ENCODE data around the gene ZNF827.

Gene ZNF827

GRCh38 chr4:145763399-145763798, 175.2 kb downstream of the ZNF827 start:
- in situ Hi-C loops (cut with HindIII; ENCODE audit: low sequenced_read_pairs), result no loop called here

DNA sequence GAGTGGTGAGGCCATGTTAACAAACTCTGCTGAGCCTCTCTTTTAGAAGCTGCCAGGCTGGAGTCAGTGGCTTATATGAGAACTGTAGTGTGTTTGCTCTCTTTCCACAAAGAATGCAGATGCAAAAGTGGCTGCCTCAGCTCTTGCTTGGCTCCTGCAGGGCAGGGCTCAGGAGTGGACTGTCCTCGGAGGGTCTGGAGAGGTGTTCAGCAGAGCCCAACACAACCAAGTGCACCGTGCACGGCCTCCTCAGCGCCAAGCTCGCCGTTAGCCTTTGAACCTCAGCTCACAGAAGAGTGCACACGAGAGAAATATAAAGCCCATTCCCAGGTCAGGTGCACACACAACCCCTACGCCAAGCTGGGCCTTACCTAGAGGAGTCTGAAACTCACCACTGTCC, 175.9 kb downstream of the ZNF827 start:
- in situ Hi-C loops (cut with HindIII; ENCODE audit: low sequenced_read_pairs), result no loop called here

DNA sequence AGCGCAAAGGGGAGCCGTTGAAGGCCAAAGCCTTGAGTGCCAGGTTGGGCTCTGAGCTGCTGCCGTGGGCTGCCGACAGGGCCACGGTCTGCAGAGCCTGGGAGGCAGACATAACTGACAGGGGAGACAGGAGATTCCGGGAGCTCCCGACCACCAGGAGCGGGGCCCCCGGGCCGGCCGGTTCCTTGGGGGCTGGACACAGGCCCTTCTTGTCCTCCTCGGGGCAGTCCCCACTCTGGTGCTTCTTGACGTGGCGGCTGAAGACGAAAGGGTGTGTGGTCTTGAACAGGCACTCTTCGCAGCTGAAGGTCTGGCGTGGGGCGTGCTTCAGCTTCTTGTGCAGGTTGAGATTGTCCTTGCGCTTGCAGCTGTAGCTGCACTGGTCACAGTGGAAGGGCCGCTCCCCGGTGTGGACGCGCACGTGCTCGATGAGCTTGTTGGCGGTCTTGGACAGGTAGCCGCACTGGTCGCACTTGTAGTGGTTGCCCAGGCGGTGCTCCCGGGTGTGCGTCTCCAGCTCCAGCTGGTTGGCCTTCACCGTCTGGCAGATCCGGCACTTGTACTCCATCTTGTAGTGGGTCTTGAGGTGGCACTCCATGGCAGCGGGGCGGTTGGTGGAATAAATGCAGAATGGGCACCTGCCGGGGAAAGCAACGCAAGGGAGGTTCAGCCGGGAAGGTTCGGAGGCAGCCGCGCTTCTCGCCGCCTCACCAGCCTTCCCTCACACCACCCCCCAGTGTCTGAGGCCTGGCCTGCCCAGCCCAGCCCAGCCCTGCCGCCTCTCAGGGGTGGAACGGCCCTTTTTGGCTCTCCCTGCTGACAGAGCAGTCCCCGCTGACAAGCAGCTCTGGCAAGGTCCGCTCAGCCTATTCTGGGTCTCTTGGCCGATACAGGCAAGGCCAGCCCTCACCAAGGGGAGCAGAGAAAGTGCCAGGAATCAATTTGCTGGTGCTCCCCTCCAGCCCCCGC, 177.4 kb downstream of the ZNF827 start:
- in situ Hi-C loops (cut with HindIII; ENCODE audit: low sequenced_read_pairs), result no loop called here

DNA sequence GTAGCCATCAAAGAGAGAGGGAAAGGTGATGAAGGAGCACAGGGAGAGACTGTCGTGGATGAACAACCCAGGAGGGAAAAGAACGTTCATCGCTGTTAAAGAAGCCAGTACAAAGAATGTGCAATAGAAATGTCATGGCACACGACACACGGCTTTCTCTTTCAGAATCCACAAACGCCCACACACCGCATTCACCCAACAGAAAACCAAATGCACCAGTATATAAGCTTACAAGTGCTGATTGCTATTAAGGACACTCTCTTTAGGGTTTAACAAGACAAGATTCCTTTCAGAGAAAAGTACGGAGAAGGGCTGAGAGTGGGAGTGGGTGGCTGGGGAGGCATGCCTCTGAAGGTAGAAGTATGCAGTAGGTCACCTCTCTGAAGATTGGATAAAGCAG, 178.4 kb downstream of the ZNF827 start:
- in situ Hi-C loops (cut with HindIII; ENCODE audit: low sequenced_read_pairs), result no loop called here

DNA sequence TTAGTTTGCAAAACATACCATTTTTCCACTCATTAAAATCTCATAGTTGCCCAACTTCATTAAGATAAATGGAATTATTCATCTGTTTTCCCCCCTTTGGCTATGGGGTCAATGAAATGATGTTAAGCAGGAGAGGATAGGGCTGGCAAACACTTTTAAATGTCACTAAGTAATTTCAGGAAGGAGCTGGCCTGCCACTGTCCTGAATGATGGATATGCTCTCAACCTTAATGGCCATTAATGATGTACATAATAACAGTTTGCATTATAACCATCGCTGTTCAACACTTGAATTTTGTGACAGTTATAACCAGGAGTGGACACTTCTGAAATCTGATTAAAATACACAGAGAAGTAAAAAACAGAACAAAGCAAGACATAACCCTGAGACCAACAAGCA, 181.4 kb downstream of the ZNF827 start:
- in situ Hi-C loops (cut with HindIII; ENCODE audit: low sequenced_read_pairs), result no loop called here

DNA sequence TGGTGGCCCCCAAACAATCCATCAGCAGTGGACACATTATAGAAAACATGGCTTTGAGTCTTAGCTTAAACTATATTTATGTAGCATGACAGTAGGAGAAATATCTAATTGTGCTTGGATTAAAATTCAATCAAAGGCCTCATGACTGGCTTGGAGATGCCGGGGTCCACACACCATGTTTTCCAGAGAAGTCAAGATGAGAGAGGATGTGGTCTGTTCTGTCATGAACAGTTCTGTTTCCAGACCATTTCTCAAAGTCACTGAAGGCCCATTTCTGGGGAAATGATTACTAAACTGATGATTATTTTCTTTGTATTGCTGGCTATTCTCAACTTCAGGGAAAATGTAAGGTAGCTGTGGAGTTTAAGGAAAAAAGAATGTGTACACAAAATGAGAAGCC, 182.4 kb downstream of the ZNF827 start:
- in situ Hi-C loops (cut with HindIII; ENCODE audit: low sequenced_read_pairs), result no loop called here

DNA sequence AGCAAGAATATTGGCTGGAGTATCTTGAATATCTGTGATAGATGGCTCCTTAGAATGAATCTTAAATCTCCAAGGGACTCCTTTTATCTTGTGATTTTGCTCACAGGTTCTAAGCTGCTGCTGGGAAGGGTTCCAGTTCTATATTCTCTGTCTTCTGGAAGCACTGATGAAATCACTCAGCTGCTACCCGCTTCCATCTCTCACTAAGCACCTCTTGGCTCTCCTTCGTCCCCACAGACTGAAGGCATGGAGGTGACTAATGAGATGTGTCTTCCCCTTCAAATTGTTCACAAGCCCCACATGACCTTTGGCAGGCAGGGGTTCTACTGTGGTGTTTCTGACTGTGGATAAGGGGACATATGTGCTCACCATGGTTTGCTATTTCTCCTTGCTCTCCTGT, 182.8 kb downstream of the ZNF827 start:
- in situ Hi-C loops (cut with HindIII; ENCODE audit: low sequenced_read_pairs), result no loop called here

DNA sequence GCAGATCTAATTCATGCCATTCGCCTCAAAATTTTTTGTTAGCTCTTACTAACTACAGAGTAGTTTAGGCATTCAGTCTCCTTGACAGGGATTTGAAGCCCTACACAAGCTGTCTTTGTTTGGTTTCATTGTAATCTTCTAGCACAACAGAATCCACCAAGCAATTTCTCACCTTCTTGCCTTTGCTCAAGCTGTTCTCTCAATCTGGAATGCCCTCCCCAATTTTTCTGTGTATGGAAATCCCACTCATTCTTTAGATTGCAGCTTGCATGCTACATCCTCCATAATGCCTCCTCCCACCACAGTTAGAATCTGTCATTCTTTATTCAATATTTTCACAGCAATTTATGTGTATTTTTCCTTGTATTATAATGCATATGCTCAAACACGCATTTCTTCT, 195.0 kb downstream of the ZNF827 start:
- in situ Hi-C loops (cut with HindIII; ENCODE audit: low sequenced_read_pairs), result no loop called here

DNA sequence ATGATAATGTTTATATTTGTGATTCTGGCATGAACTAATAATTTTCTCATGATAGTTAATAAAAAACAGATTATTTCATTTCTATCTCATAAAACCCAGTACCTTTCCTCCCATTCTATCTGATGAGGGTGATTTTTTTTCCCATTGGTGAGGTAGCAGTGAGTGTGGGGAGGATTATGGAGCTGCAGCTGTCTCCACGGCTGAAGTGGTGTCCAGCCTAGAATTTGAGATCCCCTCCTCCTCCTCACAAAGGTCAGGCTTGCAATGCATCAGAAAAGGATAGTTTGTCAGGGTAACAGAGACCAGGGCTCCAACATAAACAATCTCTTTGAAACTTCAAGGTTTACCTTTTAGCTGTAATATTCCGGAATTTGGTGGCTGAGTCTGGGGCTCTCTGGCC, 197.8 kb downstream of the ZNF827 start:
- in situ Hi-C loops (cut with HindIII; ENCODE audit: low sequenced_read_pairs), result no loop called here

DNA sequence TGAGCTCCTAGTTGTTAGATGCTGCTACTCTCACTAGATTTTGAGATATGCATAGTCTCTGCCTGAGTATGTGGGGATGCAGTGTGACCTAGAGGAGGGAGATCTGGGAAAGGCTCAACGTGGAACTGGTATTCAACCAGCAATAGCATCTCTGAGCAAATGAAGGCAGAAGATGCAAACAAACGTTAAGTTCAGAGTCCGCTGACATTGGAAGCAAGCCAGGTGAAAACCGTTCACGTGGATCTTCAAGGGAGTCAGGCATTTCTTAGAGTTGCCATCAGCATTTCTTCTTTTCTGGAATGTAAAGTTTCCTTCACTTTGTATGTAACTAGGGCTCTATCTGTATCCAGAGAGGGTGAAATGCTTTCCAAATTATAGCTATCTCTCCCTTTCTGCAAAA, 198.8 kb downstream of the ZNF827 start:
- in situ Hi-C loops (cut with HindIII; ENCODE audit: low sequenced_read_pairs), result no loop called here

- in situ Hi-C loops (cut with HindIII; ENCODE audit: low sequenced_read_pairs), result no loop called here
Observed at GRCh38 chr4:145736241-145736831, 202.3 kb downstream of the ZNF827 start.

DNA sequence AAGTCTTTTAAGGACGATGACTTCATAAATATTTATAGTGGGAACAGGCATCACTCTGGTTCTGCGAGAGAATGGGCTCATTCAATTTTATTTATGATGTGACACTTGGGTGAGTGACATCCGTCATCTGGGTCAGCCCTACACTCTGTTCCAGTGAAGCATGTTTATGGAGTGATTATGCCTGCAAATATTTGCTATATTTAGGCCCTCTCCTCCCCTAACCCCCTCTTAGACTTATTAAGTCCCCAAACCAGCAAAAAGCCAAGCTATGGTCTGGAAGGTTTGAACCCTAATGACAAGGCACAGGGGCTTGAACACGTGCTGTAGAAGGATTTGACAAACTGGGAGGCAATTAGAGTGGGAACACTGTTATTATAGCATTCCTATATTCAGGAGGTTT, 202.8 kb downstream of the ZNF827 start:
- in situ Hi-C loops (cut with HindIII; ENCODE audit: low sequenced_read_pairs), result no loop called here

GRCh38 chr4:145735347-145735675, 203.3 kb downstream of the ZNF827 start:
- in situ Hi-C loops (cut with HindIII; ENCODE audit: low sequenced_read_pairs), result no loop called here

GRCh38 chr4:145734576-145735346, 203.9 kb downstream of the ZNF827 start:
- in situ Hi-C loops (cut with HindIII; ENCODE audit: low sequenced_read_pairs), result no loop called here

- in situ Hi-C loops (cut with HindIII; ENCODE audit: low sequenced_read_pairs), result no loop called here
Observed at GRCh38 chr4:145734031-145734430, 204.6 kb downstream of the ZNF827 start.

DNA sequence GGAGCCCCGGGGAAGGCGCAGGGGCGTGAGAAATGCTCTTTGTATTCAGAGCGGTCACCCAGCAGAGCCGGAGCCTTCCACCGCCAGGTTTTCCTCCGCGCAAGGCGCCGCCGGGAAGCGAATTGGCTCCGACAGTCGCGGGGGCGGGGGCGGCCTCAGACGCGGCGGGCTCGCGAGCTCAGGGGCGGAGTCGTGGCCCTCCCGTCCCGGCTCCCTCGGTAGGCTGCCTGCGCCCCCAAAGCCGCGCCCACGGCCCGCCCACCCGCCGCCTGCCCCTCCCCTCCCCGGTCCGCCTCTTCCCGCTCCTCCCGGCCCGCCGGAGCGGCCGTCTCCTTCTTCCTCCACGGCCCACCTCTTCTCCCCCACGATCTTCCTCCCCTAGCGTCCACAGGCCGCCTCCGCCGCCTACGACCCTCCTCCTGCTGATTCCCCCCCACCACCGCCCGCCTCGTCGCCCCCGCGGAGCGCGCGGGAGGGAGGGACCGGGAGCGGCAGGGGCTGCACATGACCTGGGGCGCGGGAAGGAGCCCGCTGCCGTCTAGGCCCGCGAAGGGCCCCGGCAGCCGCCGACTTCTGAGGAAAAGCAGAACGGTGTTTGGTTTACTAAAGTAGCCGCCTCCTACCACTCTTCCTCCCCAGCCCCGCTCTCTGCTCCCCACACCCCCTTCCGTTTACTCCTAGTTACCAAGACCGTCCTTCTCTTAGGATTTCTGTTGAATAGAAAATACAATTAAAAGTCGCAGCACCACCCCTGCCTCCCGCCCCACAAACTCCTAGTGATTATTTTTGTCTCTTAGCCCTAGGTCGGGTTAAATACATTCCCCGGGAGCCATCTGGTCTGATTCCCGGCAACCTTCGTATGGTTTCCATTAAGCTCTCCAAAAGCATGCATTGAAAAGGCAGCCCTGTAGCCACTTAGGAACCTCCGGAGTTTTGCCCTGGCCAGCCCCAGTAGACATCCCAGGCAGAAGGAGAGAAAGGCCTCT, 205.4 kb downstream of the ZNF827 start:
- in situ Hi-C loops (cut with HindIII; ENCODE audit: low sequenced_read_pairs), result no loop called here

- in situ Hi-C loops (cut with HindIII; ENCODE audit: low sequenced_read_pairs), result no loop called here
Observed at GRCh38 chr4:145732001-145732815, 206.4 kb downstream of the ZNF827 start.

DNA sequence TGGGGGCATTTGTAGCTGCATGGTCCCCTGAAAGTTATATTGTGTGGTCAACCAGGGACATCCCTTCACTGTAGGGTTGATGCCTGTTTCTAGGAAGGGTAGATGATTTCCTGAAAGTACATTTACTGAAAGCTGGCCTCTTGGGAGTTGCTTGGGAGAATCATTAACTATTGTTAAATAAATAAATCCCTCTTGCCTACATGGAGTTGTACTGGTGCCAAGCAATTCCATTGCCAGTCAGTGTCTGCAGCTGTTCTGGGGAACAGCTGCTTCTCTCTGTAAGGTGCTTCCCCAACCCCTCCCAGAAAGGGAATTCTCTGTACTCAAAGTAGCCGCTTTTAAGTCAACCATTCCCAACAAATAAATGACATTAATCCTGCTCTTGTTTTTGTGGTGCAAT, 207.6 kb downstream of the ZNF827 start:
- in situ Hi-C loops (cut with HindIII; ENCODE audit: low sequenced_read_pairs), result no loop called here

DNA sequence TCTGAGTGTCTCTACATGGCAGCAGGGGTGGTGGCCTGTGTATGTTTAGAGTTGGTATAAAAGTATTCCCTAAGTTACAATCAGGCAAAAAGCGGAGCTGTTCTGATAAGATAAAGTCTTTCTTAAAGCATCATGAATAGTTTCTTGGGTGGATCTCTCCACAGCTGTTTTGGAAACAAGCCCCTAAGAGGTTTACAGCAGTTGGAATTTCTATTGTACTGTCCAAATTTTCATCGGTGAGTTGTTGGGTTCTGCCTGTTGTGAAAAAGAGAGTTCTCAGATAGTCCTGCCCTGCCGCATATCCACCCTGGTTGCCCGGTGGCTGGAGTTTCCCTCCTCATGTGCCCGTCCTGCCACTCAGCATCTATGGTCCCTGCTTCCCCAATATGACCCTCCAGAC, 208.6 kb downstream of the ZNF827 start:
- in situ Hi-C loops (cut with HindIII; ENCODE audit: low sequenced_read_pairs), result no loop called here

DNA sequence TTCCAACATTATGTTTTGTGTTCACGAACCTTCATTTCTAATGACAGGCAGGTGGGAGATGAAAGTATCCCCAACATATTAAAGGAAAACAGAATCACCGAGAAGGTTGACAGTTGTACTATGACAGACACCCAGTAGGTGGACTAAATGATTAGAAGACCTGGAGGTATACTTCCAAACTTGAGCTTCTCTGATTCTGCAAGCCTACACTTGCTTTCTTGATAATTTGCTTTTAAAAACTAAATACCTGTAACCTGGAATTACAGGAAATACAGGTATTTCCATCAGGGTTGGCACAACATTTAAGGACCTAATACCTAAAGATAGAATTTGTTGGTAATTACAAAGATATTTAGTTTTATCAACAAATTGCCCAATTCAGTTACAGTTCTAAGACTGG, 215.3 kb downstream of the ZNF827 start:
- in situ Hi-C loops (cut with HindIII; ENCODE audit: low sequenced_read_pairs), result no loop called here

All from DLD1 (cell line).